GM18499 (cell line): ENCODE measurements around the gene MYLK3.

Experiments used
- ATAC-seq: cut with Tn5 transposase; IDR thresholded peaks from one replicate; pipeline ENCODE4 v1.9.1; 2021; ENCODE audit warnings: moderate number of reproducible peaks; ENCODE audit not compliant: insufficient read depth, unreplicated experiment

MYLK3 gene

DNA sequence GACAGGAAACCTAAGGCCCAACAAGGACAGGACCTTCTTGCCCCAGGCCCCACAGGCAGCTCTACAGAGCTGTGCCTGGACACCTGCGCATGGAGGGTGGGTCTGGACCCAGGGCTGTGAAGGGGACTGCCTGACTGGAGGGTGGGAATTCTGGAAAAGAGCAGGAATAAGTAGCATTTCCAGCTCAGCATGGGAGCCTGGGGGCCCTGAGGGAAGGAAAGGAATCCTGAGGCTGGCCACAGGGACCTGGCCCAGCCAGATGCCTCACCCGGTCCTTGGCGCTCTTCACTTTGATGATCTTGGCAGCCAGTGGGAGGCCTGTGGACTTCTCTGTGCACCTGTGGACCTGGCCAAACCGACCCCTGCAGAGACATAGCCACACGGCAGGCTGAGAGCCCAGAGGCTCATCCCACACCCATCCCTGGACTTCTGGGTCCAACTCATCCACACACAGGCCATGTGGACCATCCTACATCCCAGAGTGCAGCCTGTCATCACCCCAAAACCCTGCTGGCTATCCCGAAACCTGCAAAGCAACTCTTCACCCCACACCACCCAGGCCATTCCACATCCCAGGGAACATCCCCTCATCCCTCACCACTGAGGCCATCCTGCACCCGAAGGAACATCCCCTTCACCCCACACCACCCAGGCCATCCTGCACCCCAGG is 18.7 kb downstream of the MYLK3 start:
- ATAC-seq, result no peak

DNA sequence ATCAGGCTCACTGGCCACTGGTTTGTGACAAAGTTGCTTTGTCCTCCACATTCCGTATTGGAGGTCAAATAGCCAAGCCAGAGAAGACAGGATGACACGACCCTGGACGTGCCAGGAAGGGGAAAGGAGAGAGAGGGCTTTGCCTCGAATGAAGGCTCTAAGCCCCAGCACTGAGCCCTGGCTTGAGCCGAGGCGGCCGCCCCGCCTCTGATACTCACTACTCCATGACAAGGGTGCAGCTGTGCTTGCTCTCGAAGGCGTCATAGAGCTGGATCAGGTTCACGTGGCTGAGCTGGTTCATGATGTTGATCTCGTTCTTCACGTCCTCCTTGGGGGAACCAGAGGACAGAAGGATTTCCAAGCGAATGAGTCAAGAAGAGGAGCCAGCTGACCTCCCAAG is 19.3 kb downstream of the MYLK3 start:
- no peak for ATAC-seq

DNA sequence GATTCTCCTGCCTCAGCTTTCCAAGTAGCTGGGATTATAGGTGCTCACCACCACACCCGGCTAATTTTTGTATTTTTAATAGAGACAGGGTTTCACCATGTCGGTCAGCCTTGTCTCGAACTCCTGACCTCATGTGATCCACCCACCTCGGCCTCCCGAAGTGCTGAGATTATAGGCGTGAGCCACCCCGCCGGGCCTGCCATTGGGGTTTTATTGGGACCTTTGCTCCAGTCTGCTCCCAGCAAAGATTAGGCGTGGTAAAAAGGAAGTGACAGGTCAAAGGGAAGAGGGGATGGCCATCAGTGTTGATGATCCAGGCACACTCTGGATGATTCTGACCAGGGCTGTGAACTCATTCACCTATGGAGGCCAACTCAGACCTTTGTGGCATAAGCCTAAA is 20.5 kb downstream of the MYLK3 start:
- ATAC-seq, result no peak

DNA sequence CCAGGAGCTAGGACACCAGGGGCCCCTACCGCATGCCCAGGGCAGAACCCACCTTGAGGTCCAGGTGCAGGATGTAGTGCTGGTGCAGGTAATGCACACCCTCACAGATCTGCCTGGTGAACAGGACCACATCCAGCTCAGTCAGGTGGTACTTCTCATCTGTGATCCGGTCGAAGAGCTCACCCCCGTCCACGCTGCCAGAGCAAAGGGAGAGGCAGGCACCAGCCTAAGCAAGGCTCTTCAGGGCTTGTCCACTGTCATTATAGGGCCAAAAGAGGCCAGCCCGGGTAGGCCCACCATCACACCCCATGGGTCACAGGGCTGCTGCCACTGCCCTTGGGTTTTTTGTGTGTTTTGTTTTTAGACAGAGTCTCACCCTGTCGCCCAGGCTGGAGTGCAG is 21.0 kb downstream of the MYLK3 start:
- no peak for ATAC-seq

DNA sequence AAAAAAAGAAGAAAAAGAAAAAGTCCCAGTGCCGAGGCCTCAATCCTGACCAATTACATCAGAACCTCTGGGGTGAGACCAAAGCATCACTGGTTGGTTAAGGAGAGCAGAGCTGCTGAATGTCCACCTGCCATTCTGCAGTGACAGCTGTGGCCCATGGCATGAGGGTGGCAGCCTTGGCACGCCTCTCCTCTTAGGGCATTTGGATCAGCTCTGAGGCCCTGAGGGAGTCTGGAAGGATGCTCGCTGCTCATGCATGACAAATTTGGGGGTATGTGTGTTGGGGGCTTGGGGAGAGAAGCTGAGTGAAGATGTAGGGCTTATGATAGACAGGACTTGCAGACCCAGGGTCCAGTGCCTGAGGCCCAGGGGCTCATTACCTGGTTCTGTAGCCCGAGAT is 26.3 kb downstream of the MYLK3 start:
- no peak for ATAC-seq

DNA sequence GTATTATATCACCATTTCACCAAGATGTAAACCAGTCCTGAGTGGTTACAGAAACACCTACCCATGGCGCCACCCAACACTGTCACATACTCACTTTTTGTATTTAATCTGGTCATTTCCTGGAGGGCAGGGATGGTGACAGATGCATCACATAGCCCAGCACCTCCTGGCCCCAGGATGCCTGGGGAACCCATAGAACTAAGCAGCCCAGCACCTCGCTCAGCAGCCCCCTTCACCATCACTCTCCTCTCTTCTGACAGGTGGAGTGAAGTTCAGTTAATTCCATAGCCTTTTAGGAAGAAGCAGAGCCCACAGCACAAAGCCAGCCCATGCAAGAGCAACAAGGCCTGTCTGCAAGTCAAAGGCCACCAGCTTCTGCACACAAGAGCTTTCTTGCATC is 27.5 kb downstream of the MYLK3 start:
- ATAC-seq, result no peak

DNA sequence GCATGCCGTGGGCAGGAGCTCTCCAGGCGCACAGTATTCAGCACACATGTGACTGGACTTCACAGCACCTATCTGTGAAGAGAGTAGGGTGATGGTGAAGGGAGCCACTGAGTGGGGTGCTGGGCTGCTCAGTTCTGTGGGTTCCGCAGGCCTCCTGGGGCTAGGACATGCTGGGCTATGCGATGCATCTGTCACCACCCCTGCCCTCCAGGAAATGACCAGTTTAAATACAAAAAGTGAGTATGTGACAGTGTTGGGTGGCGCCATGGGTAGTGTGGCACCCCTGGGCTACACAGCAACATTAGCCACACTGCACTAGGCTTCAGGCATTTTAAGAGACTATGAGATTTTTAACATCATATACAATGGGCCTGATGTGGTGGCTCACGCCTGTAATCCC is 28.6 kb downstream of the MYLK3 start:
- no peak for ATAC-seq

DNA sequence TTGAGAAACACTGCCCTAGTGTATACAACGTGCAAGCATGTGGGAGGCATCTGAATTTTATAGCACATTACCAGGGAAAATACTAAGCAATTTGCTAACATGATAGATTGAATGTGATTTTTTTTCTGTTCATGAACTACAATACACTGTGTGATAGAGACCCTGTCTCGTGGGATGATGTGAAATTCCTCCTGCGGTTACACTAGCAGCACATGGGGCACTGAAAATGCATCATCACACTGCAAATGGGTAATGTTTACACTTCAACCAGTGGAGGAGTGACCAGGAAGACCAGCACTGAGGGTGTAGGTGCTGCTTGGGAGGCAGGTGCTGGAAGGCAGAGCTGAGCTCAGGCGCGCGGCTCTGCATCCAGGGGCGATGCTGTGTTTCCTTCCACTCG is 29.9 kb downstream of the MYLK3 start:
- no peak for ATAC-seq

DNA sequence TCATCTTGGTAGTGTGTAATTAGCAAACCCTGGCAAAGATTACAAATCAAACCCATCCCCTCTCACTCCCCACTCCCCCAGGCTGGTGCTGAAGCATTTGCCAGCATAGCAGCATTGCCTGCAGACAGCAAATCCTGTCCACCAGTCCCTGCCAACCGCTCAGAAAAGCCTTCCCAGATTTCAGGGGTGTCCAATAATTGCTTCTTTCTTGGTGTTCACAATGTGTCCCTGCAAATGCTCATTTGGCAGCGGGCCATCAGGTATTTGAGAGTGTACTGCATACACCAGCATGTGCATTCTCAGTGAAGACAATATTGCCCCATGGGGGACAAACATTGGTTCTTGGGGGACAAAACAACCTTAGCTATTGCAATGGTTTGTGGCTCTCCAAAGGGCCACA is 30.5 kb downstream of the MYLK3 start:
- ATAC-seq, result no peak

DNA sequence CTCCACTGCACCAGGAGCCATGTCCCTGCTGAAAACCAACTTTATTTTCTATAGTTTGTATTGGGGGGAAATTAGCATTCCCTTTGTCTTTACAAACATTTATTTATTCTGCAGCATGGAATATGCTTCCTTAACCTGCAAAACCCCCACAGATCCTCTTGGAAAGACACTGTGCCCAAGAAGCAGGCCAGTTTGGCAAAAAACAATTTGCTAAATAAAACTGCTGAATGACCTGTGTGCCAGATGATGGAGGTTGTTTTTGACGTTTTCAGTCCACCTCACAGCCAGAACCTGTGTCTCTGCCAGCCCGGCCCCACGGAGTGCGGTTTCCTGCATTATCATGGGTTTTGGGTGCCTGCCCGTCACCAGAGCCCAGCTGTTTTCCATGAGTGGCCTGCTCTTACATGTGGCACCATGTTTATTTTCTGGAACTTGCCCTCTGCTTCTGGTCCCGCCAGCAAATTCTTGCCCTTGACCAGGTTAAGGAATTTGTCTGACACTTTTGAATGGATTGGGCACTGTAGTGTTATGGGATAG is 32.3 kb downstream of the MYLK3 start:
- ATAC-seq, result no peak

DNA sequence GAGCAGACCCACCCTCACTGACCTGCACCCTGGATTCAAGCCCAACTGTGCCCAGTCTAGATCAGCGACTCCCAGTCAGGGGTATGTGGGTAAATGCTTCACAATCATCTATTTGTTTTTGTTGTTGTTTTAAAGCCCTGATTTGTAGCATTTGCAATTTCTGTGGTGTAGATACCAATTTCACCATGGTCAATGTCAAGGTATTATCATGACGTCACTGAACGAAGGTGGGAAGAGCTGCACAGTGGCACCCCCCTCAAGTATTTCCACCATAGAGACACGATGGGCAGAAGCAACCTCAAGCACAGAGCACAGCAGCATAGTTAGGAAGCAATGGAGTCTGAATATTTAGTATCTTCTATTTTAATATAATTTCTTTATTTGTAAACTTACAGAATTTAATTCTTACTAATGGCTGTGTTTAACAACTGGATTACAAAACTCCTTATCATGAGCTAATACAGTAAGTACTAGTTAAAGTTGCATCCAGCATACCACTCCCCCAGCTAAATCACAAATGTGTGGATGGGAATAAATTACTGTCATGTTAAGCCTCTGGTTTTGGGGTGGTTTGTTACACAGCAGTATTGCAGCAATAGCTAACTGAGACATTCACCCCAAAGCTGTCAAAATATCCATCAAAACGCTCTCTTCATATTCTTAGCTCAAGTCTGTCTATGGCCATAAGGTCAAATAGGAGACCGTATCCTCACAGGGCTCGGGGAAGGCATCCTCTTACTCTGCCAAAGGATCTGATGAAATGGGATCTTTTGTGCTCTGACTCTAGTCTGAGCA is 33.1 kb downstream of the MYLK3 start:
- ATAC-seq, result no peak

DNA sequence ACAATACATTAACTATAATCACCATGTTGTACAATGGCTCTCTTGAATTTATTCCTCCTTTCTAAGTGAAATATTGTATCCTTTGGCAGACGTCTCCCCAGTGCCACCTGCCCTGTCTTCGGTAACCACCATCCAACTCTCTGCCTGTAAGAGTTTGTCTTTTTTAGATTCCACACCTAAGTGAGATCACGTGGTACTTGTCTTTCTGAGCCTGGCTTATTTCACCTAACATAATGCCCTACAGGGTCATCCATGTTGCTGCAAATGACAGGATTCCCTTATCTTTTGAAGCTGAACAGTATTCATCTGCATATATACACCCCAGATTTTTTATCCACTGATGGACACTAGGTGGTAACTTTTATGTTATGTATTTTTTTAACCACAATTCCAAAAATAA is 34.5 kb downstream of the MYLK3 start:
- no peak for ATAC-seq

DNA sequence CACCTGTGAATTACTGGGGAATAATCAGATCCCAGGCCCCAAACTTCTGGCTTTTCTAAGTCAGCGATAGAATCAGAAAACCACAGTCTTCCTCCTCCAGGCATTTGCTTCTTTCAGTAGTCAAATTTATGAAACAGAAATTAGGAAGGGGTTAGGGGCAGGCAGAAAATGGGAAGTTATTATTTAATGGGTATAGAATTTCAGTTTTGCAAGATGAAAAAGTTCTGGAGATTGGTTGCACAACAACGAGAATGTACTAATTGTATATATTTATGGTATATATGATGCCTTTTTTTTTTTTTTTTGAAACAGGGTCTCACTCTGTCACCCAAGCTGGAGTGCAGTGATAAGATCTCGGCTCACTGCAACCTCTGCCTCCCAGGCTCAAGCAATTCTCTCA is 35.2 kb downstream of the MYLK3 start:
- ATAC-seq, result no peak

DNA sequence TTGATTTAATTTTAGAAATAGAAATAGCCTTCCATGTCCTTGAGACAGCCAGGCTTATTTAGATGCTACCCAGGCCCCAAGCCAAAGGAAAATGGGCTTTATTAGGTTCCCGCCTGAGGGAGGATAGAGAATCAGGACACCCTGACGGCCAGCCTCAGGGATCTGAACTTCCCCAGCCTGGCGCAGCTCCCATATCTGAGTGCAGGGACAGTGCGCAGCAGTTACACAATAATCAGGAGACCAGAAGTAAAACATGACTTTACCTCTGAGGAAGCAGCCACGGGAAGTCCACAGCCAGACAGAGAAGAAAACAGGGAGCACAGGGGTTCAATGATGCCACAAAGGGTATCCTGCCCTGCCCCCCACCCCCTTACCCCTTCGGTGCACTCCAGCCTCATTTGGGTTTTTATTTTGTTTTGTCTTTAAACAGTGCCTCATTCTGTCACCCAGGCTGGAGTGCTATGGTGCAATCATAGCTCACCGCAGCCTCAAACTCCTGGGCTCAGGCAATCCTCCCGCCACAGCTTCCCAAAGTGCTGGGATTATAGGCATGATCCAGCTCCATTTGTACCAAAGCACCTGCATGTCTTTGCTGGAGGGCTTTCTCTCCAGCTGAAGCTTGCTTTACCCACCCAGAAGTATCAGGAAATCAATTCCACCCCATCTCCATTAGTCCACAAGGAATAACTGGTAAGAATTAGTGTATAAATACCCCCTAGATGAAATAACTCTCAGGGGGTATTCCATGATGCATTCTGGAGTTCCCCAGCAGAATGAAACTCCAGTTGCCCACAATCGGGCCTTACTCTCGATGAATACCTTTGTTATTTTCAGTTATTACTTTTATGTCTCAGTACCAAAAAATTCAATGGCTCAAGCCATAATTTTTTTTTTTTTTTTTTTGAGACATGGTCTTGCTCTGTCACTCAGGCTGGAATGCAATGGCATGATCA is 36.8 kb downstream of the MYLK3 start:
- no peak for ATAC-seq

DNA sequence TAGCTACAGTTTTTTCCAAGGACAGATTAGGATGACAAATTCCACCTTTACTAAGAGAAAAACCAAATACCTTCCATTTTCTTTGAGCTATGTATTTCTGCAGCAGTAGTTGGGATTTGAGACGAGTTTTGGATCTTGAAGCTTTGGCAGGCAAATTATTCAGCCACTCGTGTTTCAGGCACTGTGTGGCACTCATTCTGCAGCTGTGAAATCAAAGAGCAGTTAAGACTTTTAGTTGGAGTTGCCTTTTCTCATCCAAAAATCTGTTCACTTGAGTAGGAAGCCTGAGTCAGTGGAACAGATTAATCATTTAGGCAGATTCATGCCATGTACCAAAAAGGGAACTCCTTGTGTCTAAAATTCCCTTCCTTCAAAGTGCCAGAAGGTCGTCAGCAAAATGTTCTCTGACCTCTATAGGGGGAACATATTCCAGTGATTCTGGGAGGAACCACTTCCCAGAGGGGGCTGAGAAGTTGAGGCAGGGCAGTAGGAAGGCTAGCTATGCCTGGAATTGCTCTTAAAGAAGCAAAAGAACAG is 38.6 kb downstream of the MYLK3 start:
- ATAC-seq, result no peak

DNA sequence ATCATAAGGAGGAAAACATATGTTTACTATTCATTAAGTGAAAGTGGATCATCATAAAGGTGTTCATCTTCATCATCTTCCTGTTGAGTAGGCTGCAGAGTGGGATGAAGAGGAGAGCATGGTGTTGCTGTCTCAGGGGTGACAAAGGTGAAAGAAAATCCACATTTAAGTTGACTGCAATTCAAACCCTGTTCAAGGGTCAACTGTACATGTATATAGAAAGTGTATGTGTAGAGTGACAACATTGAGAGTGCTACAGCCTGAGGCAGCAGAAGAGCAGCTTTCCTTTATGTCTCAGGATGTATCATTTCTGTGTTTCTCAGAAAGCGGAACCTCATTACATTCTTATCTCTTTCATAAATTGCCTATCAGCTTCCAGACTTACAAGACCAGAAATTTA is 41.5 kb downstream of the MYLK3 start:
- ATAC-seq, result no peak

DNA sequence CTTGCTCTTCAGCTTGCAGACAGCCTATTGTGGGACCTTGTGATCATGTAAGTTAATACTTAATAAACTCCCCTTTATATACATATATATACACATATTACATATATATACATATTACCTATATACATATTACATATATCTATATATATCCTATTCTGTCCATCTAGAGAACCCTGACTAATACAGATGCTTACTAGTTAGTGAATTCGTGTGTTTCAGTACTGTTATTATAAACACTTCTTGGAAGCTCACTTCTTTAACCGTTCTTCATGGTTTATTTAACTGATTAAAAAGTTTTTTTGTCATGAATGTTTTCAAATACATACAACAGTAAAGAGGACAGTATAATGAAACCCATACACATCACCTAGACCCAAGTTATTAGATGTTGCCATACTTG is 46.1 kb downstream of the MYLK3 start:
- ATAC-seq, result no peak

DNA sequence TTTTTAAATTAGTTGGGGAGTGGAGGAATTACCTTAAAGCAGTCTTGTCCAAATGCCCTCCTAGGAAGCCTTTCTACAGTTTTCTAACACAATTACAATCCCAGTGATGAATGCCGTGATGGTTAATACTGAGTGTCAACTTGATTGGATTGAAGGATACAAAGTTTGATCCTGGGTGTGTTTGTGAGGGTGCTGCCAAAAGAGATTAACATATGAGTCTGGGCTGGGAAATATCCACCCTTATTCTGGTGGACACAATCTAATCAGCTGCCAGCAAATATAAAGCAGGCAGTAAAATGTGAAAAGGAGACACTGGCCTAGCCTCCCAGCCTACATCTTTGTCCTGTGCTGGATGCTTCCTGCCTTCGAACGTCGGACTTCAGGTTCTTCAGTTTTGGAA is 46.5 kb downstream of the MYLK3 start:
- ATAC-seq, result no peak

DNA sequence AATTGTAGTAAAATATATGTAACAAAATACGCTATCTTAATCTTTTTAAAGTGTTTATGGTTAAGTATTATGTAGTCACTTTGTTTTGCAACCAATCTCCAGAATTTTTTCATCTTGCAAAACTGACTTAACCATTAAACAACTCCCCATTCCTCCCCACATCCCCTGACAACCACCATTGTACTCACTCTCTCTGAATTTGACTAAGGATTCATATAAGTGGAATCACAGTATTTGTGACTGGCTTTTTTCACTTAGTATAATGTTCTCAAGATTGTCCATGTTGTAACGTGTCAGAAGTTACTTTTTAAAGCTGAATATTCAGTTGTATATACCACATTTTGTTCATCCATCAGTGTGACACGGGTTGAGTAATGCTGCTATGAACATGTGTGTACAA is 48.1 kb downstream of the MYLK3 start:
- no peak for ATAC-seq

DNA sequence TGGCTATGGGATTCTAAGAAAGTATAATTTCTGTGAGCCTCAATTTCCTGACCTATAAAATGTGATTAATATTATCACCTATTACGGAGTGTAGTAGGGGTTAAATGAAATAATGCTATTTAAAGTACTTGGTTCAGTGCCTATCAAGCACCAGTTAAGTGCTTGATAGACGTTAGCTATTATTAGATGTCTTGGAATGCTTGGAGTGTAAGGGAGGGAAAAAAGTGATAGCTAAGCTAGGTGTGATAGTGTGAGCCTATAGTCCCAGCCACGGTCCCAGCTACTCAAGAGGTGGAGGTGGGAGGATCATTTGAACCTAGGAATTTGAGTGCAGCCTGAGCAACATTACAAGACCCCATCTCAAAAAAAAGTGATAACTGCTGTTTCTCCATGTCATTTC is 51.2 kb downstream of the MYLK3 start:
- ATAC-seq, result no peak

DNA sequence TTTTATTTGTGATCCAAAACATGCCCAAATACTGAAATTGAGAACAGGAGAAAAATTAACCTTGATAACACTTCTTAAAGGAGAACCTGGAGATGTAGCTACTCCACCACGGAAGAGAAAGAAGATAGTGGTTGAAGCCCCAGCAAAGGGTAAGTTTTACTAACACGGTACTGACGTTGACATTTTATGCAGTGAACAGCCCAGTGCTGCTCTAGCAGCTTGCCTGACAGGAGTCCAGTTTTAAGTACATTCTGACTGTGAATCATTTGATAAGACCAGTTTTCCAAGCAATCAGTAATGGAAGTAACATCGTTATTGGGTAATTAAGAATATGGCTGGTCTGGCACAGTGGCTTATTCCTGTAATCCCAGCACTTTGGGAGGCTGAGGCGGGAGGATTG is 52.2 kb downstream of the MYLK3 start:
- ATAC-seq, result no peak
